ENCODE measurements around the gene RBM24. TPM values are rescaled to one million over a fixed set of nuclear protein-coding genes. Genes with fewer than 3 reads are reported as not detected.
"Not testable (repeated sequence)": the region's sequence is repeated elsewhere in the genome, so short reads cannot be mapped to it uniquely, and the experiment has no call there.

Gene RBM24
- total and polyA plus RNA-seq, 7 donors, result 1.3 to 34.1 (median 8.3) TPM

DNA sequence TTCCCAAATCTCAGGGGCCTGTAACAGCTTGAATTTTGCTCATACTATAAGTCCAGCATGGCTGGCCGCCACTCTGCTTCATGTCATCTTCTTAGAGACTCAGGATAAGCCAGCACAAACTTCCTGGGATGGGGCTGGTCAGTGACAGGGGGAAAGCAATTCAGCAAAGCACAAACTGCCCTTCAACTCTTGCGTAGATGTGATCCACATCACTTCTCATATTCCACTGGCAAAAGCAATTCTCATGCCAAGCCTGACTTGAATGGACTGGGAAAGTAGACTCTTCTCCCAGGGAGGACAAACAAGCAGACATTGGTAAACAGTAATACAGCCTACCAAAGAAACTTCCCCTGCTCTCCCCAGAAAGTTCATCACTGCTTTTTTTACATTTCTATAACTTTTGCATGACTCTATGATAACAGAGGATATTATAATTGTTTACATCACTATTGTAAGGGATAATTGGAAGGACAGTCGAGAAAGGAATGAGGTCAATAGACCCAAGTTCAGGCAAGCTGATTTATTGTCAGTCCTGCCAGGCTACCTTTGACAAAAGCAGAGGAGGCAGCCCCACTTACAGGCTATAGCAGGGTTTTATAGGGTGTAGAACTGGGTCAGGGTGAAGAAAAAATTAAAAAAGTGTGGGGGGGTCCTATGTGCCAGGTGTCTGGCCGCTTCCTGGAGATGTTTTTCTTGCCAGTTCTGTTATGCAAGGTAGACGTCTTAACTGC, 37.4 kb downstream of the RBM24 start:
- WGBS, 2 donors, result 81 to 84% methylated on average over 5 of the region's 5 CpGs
- Histone ChIP-seq H3K27me3 (no peaks in the 10 kb centered on the region), H3K4me3 (no peak overlapping the region), H3K9me3 (no peaks in the 10 kb centered on the region), H3K27ac (no peak overlapping the region), H3K36me3 (no peaks in the 10 kb centered on the region), H3K4me1 (no peaks in the 10 kb centered on the region)
- intact Hi-C loops (cut with DNase I), result no loop called here
- no peak for DNase-seq
- no peak for TF ChIP-seq POLR2A (IDR thresholded peaks at IDR 0.05)
- TF ChIP-seq EP300 (IDR thresholded peaks at IDR 0.05), result no peak
- TF ChIP-seq POLR2AphosphoS5 (IDR thresholded peaks at IDR 0.05), result no peak
- TF ChIP-seq, protein P1, sequence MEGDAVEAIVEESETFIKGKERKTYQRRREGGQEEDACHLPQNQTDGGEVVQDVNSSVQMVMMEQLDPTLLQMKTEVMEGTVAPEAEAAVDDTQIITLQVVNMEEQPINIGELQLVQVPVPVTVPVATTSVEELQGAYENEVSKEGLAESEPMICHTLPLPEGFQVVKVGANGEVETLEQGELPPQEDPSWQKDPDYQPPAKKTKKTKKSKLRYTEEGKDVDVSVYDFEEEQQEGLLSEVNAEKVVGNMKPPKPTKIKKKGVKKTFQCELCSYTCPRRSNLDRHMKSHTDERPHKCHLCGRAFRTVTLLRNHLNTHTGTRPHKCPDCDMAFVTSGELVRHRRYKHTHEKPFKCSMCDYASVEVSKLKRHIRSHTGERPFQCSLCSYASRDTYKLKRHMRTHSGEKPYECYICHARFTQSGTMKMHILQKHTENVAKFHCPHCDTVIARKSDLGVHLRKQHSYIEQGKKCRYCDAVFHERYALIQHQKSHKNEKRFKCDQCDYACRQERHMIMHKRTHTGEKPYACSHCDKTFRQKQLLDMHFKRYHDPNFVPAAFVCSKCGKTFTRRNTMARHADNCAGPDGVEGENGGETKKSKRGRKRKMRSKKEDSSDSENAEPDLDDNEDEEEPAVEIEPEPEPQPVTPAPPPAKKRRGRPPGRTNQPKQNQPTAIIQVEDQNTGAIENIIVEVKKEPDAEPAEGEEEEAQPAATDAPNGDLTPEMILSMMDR (IDR thresholded peaks at IDR 0.05), result no peak

GRCh38 chr6:17320266-17320665, 39.1 kb downstream of the RBM24 start:
- H3K27me3 ChIP-seq; H3K4me3 ChIP-seq; H3K4me1 ChIP-seq; H3K36me3 ChIP-seq; intact Hi-C loops (cut with DNase I); H3K27ac ChIP-seq; DNase-seq; H3K9me3 ChIP-seq: not testable (repeated sequence)
- 95 to 96% methylated on average over 7 of the region's 7 CpGs for WGBS, 2 donors

- no peak overlapping the region for H3K27ac ChIP-seq
- no peak for DNase-seq
- TF ChIP-seq POLR2A (IDR thresholded peaks at IDR 0.05) (no peak), EP300 (IDR thresholded peaks at IDR 0.05) (no peak), POLR2AphosphoS5 (IDR thresholded peaks at IDR 0.05) (no peak)
- TF ChIP-seq, protein P1 (IDR thresholded peaks at IDR 0.05), result no peak
- H3K4me3 ChIP-seq, result no peak overlapping the region
- H3K27me3 ChIP-seq, result no peaks in the 10 kb centered on the region
- intact Hi-C loops (cut with DNase I), result no loop called here
- H3K4me1 ChIP-seq, result no peaks in the 10 kb centered on the region
- H3K36me3 ChIP-seq, result no peaks in the 10 kb centered on the region
- H3K9me3 ChIP-seq, result no peaks in the 10 kb centered on the region
- 74 to 93% methylated on average over 5 of the region's 5 CpGs for WGBS, 2 donors
Measured at GRCh38 chr6:17331238-17331637, 50.1 kb downstream of the RBM24 start.

DNA sequence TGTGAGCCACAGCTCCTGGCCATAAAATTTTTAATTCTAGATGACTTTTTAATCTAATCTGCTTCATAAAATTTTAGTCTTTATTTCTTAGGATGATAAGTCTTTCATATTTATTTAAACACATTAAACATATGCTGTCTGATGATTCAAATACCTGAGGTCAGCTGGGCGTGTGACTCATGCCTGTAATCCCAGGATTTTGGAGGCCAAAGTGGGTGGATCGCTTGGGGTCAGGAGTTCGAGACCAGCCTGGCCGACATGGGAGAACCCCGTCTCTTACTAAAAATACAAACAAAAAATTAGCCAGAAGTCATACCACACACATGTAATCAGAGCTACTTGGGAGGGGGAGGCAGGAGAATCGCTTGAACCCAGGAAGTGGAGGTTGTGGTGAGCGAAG, 53.1 kb downstream of the RBM24 start:
- Histone ChIP-seq H3K4me3 (no peak overlapping the region), H3K4me1 (peaks cover 0 to 6% (median 0%) of the 10 kb centered on the region in 4 donors), H3K27me3 (no peaks in the 10 kb centered on the region), H3K9me3 (no peaks in the 10 kb centered on the region), H3K36me3 (no peaks in the 10 kb centered on the region), H3K27ac (no peak overlapping the region)
- intact Hi-C loops (cut with DNase I), result no loop called here
- no peak for DNase-seq
- TF ChIP-seq, protein P1 (IDR thresholded peaks at IDR 0.05), result no peak
- TF ChIP-seq EP300 (IDR thresholded peaks at IDR 0.05) (no peak), POLR2A (IDR thresholded peaks at IDR 0.05) (no peak), POLR2AphosphoS5 (IDR thresholded peaks at IDR 0.05) (no peak)
- 68 to 81% methylated on average over 7 of the region's 7 CpGs for WGBS, 2 donors

DNA sequence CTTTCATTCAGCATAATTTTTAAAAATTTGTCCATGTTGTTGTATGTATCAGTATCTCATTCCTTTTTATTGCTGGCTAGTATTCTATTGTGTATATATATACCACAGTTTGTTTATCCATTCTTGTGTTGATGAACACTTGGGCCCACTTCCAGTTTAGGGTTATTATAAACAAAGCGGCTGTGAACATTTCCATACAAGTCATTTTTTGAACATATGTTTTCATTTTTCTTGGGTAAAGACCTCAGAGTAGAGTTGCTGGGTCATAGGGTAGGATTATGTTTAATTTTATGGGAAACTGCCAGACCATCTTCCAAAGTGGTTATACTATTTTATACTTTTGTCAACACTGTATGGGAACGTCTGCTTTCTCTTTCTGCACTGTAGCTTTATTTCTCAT, 55.3 kb downstream of the RBM24 start:
- intact Hi-C loops (cut with DNase I), result no loop called here
- Histone ChIP-seq H3K36me3 (no peaks in the 10 kb centered on the region), H3K27me3 (no peaks in the 10 kb centered on the region), H3K4me1 (peaks cover 0 to 6% (median 0%) of the 10 kb centered on the region in 4 donors), H3K27ac (peak overlapping the region in 1 of 4 donors; percentile 34), H3K9me3 (no peaks in the 10 kb centered on the region), H3K4me3 (no peak overlapping the region)
- WGBS, 2 donors, result 61 to 66% methylated on average over 2 of the region's 2 CpGs
- TF ChIP-seq, protein P1 (IDR thresholded peaks at IDR 0.05), result no peak
- TF ChIP-seq POLR2AphosphoS5 (IDR thresholded peaks at IDR 0.05), result no peak
- no peak for TF ChIP-seq POLR2A (IDR thresholded peaks at IDR 0.05)
- no peak for TF ChIP-seq EP300 (IDR thresholded peaks at IDR 0.05)
- no peak for DNase-seq

All from sigmoid colon (tissue), 7 donors.